ENCODE results near the gene FAM181A. TPM values are rescaled to one million over a fixed set of nuclear protein-coding genes. Genes with fewer than 3 reads are reported as not detected.

FAM181A gene
- total RNA-seq, 1 experiment from 2014 or later: not detected

GRCh38 chr14:93977171-93977570, 50.0 kb downstream of the FAM181A start:
- Histone ChIP-seq H2BK20ac (ENCODE audit: low read depth, low read length, poor library complexity, severe bottlenecking) (no peak overlapping the region), H3K27ac (ENCODE audit: insufficient read length, low read depth, low read length) (no peak overlapping the region), H3T11ph (ENCODE audit: low read length) (no peak overlapping the region), H3K4ac (ENCODE audit: low read depth, low read length) (no peak overlapping the region), H3K9ac (ENCODE audit: extremely low read depth, insufficient read length, low read length) (no peak overlapping the region), H3K79me2 (ENCODE audit: insufficient read depth, low read length) (no peaks in the 10 kb centered on the region), H3K27me3 (ENCODE audit: insufficient read depth, low read length) (no peaks in the 10 kb centered on the region), H3K79me1 (ENCODE audit: insufficient read depth, low read depth, low read length, poor library complexity, severe bottlenecking) (no peaks in the 10 kb centered on the region), H3K4me2 (ENCODE audit: insufficient read depth, insufficient read length, low read length) (no peak overlapping the region), H3K9me3 (ENCODE audit: control insufficient read depth, low read depth, low read length) (no peaks in the 10 kb centered on the region), H2BK5ac (ENCODE audit: insufficient read length, low read length) (no peak overlapping the region), H2BK120ac (ENCODE audit: low read depth, low read length, poor library complexity, severe bottlenecking) (no peak overlapping the region), H3K4me1 (ENCODE audit: insufficient read depth, low read length) (no peaks in the 10 kb centered on the region; the same call in 1 of the 2 replicates), H4K91ac (ENCODE audit: insufficient read length, low read depth, low read length) (no peak overlapping the region), H2BK12ac (ENCODE audit: insufficient read length, low read depth, low read length) (no peak overlapping the region), H3K56ac (ENCODE audit: insufficient read length, low read depth, low read length) (no peak overlapping the region), H4K5ac (ENCODE audit: insufficient read length, low read depth, low read length) (no peak overlapping the region), H2BK15ac (ENCODE audit: low read depth, low read length) (no peak overlapping the region), H4K20me1 (ENCODE audit: control insufficient read depth, insufficient read depth, insufficient read length) (no peaks in the 10 kb centered on the region), H3K18ac (ENCODE audit: insufficient read length, low read depth, low read length) (peak overlapping the region; percentile 13), H3K23me2 (ENCODE audit: insufficient read length, low read depth, low read length, poor library complexity, severe bottlenecking) (no peaks in the 10 kb centered on the region), H3K14ac (ENCODE audit: insufficient read depth, low read length) (no peak overlapping the region), H2AK5ac (ENCODE audit: insufficient read length, low read length) (no peak overlapping the region), H4K8ac (replicated peaks; ENCODE audit: insufficient read length, low read depth, low read length) (no peak overlapping the region), H2AFZ (ENCODE audit: low read length) (no peak overlapping the region), H3K23ac (ENCODE audit: insufficient read length, low read depth, low read length) (no peak overlapping the region)
- Mint-ChIP-seq H3K9me3 (no peaks in the 10 kb centered on the region), H3K27ac (no peak overlapping the region; a peak in 1 of 7 replicates), H3K36me3 (ENCODE audit: insufficient read depth in 1 of 3, low read depth in 3 of 3) (no peaks in the 10 kb centered on the region), H3K4me1 (peaks cover 14 to 36% of the 10 kb centered on the region in 2 experiments), H3K27me3 (ENCODE audit: low read depth) (peaks cover 2% of the 10 kb centered on the region; the same call in 1 of the 2 replicates), H3K4me3 (no peak overlapping the region)
- DNase-seq: no peak
- WGBS (ENCODE audit: extremely low coverage, insufficient read length, low lambda C conversion rate): no CpG with 5 or more reads among the region's 5 CpGs
- TF ChIP-seq, protein P1, sequence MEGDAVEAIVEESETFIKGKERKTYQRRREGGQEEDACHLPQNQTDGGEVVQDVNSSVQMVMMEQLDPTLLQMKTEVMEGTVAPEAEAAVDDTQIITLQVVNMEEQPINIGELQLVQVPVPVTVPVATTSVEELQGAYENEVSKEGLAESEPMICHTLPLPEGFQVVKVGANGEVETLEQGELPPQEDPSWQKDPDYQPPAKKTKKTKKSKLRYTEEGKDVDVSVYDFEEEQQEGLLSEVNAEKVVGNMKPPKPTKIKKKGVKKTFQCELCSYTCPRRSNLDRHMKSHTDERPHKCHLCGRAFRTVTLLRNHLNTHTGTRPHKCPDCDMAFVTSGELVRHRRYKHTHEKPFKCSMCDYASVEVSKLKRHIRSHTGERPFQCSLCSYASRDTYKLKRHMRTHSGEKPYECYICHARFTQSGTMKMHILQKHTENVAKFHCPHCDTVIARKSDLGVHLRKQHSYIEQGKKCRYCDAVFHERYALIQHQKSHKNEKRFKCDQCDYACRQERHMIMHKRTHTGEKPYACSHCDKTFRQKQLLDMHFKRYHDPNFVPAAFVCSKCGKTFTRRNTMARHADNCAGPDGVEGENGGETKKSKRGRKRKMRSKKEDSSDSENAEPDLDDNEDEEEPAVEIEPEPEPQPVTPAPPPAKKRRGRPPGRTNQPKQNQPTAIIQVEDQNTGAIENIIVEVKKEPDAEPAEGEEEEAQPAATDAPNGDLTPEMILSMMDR (conservative IDR thresholded peaks at IDR 0.05): no peak

Data from H9 (cell line).